ENCODE measurements around the gene NR3C2.

Gene NR3C2

DNA sequence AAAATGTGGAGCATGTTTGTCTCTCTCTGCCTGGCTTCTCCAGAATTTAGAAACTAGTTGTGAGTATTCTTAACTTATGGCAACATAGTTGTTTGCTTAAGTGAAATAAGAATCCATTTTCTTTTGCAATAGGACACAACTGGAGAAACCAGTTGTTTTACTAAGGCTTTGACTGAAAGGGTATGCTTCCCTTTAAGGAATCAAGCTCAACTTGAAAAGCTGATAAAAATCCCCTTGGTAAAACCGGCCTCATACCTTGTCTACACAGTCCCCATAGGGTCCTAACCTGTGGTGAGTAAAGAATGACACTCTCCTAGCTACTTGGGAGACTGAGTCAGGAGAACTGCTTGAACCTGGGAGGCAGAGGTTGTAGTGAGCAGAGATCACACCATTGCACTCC, 139.8 kb downstream of the NR3C2 start:
- DNase-seq, result no peak

DNA sequence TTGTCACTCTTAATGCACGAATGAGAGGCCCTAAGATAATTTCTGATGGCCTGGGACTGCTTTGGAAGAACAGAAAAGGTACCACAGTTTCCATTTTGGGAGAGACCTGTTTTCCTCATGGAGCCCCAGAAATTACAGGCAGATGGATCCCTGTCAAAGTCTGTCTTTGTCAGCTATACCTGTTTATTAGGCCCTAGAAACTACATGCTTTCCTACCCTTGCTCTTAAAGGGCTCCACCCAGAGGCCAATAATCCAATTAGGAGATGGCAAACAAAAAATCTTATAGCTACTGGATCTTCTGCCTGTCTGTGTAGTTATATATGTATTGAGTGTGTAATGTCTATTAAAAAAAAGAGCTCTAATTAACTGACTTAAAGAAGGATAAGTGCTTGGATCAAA, 141.3 kb downstream of the NR3C2 start:
- DNase-seq, result no peak

DNA sequence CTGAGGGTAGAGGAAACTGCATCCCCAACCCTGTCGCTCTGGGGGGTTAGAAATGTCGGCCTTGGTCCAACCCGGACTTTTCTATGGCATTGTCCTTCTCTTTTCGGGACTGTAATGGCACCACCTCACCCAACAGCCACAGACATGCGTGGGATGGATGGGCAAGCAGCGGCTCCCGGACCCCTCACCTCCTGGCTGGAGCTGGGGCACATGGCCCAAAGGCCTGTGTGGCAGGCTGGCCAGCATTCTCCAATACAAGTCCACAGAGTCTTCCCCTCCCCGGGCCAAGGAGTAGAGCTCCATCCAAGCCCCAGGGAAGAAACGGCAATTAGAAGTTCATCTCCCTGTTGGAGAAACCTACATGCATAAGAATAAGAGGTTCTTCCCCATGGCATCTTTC, 142.9 kb downstream of the NR3C2 start:
- DNase-seq, result no peak

DNA sequence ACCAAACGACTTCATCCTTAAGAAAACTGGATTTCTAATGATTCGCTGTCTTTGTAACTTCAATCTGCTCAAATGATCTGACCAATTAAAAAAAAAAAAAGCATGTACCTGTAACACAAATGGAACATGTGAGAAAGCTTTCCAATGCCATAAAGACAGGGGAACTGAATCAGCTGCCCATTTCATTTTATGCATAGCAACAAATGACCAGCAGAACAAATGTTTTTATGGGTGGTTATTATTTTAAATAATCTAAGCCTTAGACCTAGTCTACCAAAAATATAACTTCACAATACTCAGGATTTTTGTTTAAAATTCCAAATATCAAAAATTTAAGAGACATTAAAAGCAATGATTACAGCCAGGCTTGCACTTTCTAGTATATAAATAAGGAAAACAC, 145.7 kb downstream of the NR3C2 start:
- no peak for DNase-seq

DNA sequence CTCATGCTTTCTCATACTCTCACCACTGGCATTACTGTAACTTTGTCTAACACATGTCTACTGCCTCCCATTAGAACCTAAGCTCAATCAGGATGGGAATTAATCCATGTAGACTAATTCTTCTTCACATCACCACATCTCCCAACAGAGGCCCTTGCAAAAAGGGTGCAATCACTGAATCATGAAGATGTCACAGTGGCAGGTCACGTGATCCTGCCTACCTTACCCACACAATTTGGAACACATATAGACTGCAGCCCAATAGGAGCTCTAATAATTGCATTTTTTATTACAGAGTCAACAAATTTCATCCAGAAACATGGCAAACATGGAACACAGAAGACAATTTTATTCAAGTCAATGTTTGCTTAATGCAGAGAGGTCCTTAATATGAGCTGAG, 146.6 kb downstream of the NR3C2 start:
- DNase-seq, result no peak

DNA sequence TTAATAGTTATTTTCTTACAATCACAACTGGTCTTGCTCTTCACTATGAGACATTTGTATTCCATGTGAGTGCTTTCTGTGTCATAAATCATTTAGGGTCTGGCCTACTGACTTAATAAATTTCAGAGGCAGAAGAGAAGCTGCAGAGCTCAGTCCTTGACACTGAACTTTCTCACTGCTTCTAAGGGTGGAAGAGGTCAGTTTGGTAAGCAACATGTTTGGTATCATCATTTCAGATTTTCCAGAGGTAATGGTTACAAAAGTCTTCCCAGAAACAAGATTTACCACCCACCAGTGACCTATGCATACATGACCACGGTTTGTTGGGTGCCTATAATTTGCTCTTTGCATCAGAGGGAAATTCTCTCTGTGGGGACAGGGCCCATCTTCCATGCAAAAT, 148.6 kb downstream of the NR3C2 start:
- no peak for DNase-seq

DNA sequence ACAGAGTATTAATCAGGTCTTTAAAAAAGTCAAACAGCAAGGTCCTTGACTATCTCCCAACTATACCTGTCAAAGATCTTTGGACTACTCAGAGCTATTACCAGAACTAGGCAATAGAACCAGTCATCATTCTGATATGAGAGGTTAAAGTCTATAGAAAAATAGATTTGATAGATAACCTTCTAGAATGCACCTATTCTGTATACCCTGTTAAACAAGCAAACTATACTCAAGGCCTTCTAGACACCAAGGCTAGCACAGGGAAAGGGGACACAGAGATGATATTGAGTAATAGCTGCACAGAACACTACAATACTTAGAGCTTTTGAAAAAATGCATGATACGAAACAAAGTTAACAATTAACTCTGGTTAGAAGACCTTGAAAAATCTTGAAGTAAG, 149.5 kb downstream of the NR3C2 start:
- DNase-seq, result no peak

DNA sequence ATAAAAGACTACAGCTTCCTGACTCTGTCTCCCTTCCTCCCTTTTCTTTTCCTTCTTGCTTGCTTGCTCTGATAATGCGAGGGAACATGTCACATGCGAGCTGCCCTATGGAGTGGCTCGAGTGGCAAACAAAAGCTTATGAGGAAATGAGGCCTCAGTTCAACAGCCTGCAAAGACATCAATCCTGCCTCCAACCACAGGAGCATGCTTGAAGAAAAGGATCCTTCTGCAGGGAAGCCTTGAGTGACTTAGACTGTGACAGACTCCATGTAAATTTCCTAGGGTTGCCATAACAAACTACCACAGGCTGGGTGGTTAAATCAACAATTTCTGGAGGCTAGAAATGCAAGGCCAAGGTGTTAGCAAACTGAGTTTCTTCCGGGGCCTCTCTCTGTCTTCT, 152.5 kb downstream of the NR3C2 start:
- no peak for DNase-seq

DNA sequence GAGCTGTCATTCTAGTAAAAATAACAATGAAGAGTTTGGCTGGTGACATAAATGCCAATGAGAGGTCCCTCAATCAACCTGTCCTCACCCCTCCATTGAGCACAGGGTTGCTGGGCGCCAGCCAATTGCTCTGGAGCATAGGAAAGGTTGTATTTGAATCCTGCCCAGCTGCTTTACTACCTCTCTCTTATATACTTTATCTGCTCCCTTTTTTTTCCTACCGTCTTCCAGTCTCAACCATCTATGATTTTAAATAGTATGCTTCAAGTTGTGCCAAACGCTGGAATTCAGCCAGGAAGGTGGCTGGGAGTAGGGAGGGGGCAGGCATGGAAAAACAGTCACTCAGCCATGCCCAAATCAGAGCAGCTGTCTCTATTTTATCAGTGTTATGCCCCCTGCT, 153.8 kb downstream of the NR3C2 start:
- DNase-seq, result no peak

DNA sequence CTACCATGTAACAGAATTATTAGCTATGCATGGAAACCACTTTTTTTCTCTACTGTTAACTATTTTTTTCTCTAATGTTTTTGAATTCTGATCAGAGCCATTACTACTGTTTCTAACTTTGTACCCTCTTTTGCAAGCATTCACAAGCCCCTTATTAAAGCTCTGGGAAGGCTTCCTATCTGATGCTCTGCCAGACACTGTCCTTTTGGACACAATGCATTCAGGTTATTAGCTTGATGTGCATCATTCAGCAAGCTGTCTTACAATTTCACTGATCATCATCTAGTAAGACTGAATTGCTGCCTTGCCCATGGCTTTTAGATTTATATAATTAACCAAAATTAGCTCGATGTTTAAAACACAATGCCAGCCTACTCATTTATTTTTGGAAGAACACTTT, 155.1 kb downstream of the NR3C2 start:
- no peak for DNase-seq

DNA sequence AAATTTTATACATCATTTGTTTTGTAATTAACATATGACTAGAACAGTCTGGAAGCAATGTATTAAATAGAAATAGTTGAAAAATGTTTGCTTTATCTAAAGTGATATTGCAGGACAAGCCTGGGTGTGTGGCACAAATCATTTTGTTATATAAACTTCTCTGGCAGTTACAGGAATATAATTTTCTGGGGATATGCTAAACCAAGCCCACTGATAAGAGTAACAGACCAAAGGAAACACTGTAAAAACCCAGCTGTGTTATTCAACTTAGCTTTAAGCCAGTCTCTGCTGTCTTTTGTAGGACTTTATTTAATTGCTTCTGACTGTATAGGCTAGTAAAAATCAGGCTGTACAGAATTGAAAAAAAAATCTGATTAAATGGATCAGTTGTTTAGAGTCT, 156.2 kb downstream of the NR3C2 start:
- DNase-seq, result no peak

DNA sequence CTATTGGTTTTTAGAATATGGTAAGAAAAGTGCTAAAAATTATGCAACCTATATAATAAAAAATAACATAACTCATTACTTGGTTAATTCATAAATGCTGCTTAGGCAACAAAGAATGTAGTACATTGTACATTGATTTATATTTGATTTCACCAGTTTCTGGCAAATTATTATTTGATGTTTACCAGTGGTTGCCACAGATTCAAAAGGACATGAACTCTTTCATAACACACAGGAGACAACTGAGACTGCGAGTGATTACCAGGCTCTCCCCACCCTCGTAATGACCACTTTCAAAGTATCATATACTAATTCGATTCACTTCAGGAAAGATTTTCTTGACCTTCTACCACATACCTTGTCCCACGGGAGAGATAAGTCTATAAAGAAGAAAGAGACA, 158.5 kb downstream of the NR3C2 start:
- DNase-seq, result no peak

DNA sequence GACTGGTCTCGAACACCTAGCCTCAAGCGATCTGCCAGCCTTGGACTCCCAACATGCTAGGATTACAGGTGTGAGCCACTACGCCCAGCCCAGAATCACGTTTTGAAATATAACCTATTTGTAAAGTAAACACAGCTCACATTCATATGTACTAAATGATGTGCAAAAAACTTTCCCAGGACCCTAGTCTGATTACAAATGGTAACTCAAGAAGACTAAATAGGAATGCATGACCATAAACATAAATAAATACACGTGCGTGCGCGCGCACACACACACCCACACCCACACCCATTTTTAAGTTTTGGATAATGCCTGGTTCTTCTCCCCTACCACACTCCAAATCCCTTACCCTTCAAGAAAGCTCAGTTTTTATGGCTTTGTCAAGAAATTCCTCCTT, 163.9 kb downstream of the NR3C2 start:
- DNase-seq, result no peak

DNA sequence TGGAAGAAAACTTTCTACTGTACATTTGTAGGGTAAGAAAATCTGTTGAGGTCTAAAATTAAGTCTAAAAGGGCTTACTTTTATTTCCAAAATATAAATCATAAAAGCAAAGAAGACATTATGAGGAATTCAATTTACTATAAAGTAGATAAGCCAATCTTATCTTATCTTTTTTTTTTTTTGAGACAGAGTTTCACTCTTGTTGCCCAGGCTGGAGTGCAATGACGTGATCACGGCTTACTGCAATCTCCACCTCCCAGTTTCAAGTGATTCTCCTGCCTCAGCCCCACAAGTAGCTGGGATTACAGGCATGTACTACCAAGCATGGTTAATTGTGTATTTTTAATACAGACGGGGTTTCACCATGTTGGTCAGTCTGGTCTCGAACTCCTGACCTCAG, 166.9 kb downstream of the NR3C2 start:
- no peak for DNase-seq

DNA sequence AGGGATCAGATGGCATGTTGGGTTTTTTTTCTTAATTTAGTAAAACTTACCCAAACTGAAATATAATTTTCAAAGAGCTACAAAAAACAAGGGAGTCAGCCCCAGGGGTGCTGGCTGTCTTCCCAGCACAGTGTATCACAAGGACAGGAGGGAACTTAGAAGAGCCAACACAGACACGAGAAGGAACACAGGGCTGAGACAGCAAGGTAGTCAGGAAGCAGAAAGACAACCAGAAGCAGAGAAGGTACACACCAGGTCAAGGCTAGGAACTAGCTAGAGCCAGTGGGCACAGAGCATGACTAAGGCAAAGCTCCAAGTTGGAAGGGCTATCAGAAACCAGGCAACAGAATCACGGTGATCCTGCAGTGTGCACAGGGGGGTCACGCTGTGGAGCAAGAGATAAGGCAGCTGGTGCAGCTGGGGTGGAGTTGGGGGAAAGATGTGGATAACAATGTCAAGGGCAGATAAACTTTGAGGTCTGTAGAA, 168.7 kb downstream of the NR3C2 start:
- DNase-seq, result no peak

DNA sequence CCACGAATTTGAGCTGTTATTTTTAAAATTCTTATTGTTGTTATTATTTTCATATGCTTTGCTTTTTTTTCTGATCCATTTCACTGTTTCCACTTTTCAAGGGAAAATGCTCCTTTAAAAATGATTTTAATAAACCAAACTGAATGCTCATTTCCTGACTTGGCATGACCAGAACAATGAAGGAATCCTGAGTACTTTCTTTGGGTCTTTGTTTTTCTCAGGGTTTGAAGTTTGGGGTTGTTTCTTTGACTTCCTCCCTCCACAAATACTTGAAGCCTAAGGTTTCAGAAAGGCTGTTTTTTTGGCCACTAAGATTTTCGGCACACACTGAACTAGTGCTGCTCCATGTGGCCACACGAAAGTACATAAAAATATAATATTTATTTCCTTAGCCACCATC, 171.0 kb downstream of the NR3C2 start:
- no peak for DNase-seq

DNA sequence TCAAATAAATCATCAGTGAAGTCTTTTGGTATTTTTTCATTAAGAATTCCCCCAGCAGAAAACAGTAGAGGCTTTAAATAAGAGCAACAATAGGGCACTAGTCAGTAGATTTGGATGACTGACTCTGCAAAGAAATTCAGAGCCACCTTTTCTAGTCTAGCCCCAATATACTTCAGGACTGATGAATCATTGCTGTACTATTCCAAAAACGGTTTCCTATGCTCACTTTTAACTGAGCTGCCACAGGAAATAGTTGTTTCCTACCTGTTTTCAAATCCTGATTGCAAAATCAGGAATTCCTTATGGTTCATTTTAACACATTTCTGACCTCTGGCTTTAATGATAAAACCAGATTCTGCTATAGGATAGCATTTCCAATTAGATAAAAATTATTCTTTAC, 171.6 kb downstream of the NR3C2 start:
- peak; percentile 8 for DNase-seq

DNA sequence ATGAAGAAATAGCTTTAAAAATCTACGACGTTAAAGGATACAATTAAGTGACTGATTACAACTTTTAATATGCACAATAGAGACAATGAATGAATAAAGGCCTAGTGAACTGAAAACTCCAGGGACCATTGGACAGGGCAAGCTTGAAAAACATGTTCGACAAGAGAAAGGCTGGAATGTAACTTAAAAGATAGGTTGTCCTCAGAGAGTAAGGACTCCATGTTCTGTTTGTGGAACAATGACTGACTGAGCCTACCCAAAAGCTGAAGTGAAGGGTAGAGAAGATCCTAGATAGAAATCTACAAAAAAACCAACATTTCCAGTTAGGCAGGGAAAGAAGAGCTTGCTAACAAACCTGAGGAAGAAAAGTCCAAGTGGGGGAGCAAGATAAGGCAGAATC, 173.4 kb downstream of the NR3C2 start:
- no peak for DNase-seq

DNA sequence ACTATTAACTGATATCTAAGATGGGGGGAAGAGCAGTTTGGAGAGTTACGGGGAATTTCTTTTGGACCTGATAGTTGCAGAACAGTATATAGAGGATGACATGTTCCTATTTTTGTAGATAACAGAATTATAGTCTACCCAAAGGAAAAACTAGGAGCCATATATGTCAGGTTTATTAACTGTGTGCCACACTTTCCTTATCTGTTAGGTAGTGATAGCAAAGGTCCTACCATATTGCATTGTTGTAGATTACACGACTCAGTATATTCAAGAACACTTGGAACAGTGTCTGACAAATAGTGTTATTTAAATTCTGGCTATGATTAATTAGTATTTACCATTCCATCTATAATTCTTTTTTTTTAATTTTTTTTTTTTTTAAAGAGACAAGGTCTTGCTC, 175.3 kb downstream of the NR3C2 start:
- DNase-seq, result no peak

DNA sequence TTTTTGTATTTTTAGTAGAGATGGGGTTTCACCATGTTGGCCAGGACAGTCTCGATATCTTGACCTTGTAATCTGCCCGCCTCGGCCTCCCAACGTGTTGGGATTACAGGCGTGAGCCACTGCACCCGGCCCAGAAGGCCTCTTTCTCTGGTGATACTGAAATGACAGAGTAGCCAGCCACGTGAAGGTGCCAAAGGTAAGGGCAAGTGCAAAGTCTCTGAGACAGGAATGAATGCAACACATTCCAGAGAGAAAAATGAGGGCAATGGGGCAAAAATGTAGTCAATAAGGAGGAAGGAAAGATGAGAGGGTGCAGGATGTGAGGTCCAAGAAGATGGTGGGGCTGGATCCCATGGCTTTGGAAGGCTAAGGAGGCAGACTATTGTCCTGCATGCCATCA, 176.0 kb downstream of the NR3C2 start:
- DNase-seq, result no peak

DNA sequence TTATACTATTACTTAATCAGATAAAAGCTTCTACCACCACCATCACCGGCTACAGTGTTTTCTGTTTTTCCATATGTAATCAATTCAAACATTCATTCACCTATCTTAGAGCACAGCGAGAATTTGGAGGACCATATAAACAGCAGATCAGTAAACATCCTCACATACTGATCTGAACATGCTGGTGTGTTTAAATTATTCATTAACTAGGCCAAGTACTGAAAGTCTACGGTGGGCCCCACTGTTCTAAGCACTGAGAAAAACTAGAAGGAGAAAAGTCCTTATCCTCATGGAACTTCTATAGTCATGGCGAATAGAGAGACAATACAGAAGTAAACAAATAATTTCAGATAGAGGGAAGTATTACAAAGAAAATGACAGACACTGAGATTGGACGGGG, 176.6 kb downstream of the NR3C2 start:
- no peak for DNase-seq

DNA sequence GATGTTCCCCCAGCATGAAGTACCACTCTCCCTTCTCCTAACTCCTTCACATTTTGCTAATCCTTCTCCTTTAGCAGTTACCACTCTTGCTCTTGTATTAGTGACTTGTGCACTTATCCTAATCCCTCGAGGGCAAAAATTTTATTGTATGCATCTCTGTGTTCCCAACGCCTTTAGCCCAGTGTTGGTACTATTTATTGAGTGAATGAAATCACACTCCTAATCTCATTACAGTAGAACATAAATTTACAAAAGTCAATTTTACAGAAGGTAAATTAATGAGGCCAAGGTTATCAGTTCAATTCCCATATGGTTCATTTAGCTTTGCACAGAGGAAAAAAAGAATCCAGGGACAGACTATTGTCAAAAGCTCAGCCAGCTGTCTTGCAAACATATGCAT, 178.4 kb downstream of the NR3C2 start:
- DNase-seq, result no peak

DNA sequence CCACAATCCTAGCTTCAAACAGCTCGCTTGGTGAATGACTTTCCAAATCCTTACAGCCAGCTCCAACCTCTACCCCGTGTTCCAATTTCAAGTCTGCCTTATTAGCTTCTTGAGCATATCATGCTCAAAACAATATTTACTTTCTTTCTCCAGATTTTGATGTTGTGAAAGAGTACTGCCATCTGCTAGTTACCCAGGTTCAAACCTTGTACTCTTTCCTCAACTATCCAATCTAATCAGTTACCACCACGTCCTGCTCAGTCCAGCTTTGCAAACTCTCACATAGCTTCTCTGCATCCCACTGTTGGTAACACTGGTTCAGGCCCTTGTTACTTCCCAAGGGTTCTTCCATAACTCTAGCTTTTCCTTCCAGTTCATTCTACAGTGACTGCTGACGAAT, 179.1 kb downstream of the NR3C2 start:
- no peak for DNase-seq

DNA sequence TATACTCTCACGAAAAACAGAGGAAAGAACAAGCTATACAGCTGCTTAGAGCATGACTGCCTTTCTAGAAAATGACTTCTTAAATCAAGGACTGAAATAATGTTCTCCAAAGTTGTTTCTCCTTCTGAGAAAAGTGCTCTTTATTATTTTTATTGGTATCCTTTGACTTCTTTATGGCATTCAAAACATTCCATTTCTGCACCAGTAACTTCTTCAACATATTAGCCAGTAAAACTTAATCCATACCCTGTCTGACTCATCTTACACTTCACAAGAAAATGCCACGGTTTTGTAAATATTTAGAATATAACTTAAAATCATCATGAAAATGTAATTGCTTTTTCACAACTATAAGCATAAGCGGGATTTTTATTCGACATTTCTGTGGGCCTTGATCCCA, 180.4 kb downstream of the NR3C2 start:
- DNase-seq, result no peak

DNA sequence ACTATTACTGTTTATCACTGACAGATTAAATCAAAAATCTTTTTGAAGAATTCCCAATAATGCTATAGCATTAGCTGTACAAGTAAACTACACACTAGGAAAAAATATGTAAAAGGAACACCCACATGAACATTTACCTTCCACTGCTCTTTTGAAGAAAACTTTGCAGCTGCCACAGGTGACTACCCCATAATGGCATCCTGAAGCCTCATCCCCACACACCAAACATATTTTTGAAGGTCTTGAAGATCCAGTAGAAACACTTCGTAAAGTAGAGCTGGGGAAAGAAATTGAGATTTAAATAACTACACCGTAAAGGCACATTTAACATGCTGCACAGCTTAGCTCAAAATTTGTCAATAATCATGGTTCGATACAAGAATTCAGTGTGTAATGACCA, 182.4 kb downstream of the NR3C2 start:
- DNase-seq, result no peak

DNA sequence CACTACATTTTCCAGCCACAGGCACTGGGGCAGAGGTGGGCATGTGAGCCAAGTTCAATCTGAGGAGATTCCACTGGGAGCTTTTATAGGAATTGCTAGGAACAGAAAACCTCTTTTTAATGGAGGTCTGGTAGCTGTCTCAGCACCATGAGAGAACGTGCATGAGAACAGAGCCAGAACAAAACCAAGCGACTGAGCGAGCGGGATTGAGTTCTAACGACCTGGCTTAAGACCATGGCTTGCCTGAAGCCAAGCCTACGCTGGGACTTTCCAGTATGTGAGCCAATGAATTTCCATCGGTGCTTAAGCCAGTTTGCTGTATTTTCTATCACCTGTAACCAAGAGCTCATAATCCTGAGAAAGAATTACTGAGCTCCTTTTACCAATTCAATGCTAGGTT, 183.7 kb downstream of the NR3C2 start:
- no peak for DNase-seq
